HG02798 (cell line): ENCODE results near the gene MYOZ1.
"Not testable (repeated sequence)": the region's sequence is repeated elsewhere in the genome, so short reads cannot be mapped to it uniquely, and the experiment has no call there.

Experiments
- ATAC-seq: cut with Tn5 transposase; IDR thresholded peaks from one replicate; pipeline ENCODE4 v1.9.1; 2021; ENCODE audit warnings: mild to moderate bottlenecking; ENCODE audit not compliant: unreplicated experiment, poor library complexity

The MYOZ1 gene

DNA sequence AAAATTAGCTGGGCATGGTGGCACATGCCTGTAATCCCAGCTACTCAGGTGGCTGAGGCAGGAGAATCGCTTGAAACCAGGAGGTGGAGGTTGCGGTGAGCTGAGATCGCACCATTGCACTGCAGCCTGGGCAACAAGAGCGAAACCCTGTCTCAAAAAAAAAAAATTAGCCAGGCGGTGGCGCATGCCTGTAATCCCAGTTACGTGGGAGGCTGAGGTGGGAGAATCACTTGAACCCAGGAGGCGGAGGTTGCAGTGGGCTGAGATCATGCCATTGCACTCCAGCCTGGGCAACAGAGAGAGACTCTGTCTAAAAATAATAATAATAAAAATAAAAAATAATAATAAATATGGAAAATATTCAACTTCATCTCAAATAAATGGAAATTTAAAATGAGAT is 24.1 kb downstream of the MYOZ1 start:
- ATAC-seq, result not testable (repeated sequence)

DNA sequence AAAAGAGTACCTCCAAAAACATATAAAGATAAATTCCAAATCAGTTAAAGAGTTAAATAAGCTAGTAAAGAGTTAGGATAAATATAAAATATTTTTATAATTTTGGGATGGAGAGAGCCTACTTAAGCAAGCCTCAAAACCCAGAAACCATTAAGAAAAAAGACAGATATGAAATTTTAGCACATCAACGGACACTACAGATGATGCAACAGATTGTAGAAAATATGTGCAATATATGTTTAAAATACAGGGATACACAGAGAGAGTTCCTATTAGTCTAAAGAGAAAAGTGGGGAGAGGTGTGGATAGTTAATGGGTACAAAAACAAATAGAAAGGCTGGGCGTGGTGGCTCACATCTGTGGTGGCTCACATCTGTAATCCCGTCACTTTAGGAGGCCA is 26.6 kb downstream of the MYOZ1 start:
- no peak for ATAC-seq

DNA sequence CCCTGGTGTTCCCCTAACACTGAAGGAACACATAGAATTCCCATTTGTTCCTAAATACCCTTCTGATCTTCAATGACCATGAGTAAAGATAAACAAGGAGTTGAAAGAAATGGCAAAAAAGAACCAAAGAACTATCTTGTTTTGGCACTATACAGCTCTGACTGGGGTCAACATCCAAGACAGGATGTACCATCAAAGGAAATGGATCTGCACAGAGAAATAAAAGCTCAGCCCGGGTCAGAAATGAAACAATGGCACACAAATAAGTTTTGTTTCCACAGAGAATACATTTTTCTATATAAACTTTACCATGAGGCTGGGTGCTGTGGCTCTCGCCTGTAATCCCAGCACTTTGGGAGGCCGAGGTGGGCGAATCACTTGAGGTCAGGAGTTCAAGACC is 32.2 kb downstream of the MYOZ1 start:
- ATAC-seq, result no peak

DNA sequence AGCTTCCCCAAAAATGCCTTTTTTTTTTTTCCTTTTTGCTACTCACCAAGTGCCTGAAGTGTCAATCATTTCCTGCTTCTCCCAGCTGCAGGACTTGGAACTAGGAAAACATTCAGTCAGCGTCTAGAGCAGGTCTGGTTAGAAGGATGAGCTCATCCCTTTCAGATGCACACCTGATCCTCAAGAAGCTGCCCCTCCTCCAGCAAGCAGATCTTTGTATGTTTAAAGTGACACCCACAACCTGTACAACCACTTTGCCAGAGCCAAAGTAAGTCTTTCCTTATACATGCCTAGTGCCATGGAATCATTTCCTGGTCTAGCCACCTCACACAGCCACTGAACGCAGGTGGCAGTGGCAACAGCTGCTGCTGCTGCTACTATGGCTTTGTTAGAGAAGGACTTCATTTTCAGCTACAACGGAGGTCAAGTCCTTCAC is 39.8 kb downstream of the MYOZ1 start:
- no peak for ATAC-seq

DNA sequence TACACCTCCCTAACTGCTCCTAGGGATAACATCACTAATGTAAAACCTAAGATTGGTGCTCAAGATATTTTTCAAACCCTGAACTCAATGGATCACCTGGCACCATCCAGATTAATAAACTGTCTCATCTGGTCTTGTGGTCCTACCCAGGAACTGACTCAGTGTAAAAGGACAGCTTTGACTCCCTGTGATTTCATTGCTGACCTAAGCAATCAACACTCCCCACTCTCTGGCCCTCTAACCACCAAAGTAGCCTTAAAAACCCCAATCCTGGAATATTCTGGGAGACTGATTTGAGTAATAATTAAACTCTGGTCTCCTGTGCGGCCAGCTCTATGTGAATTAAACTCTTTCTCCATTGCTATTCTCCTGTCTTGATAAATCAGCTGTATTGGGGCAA is 43.9 kb downstream of the MYOZ1 start:
- no peak for ATAC-seq

DNA sequence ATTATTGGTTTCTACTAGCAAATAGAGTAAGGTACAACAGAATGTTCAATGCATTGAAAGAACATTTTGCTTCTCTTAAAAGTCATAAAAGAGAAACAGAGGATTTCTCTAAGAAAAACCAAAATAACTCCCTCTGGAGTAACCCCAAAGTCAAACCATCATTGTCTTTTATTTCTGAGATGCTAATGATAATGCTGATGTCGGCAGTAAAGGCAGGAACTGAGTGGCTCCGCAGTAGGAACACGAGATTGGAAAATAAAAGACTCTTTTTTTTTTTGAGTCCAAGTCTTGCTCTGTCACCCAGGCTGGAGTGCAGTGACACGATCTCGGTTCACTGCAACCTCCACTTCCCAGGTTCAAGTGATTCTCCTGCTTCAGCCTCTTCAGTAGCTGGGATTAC is 47.5 kb downstream of the MYOZ1 start:
- no peak for ATAC-seq

DNA sequence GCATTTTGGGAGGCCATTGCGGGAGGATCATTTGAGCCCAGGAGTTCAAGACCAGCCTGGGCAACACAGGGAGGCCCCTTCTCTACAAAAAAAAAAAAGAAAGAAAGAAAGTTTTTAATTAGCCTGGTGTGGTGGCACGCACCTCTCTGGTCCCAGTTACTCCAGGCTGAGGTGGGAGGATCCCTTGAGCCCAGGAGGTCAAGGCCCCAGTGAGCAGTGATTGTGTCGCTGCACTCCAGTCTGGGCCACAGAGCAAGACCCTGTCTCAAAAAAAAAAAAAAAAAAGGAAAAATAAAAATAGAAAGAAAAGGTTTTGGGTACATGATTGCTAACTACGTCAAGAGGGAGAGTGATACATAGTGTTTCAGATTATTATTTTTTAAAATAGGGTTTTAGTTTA is 48.2 kb downstream of the MYOZ1 start:
- no peak for ATAC-seq

DNA sequence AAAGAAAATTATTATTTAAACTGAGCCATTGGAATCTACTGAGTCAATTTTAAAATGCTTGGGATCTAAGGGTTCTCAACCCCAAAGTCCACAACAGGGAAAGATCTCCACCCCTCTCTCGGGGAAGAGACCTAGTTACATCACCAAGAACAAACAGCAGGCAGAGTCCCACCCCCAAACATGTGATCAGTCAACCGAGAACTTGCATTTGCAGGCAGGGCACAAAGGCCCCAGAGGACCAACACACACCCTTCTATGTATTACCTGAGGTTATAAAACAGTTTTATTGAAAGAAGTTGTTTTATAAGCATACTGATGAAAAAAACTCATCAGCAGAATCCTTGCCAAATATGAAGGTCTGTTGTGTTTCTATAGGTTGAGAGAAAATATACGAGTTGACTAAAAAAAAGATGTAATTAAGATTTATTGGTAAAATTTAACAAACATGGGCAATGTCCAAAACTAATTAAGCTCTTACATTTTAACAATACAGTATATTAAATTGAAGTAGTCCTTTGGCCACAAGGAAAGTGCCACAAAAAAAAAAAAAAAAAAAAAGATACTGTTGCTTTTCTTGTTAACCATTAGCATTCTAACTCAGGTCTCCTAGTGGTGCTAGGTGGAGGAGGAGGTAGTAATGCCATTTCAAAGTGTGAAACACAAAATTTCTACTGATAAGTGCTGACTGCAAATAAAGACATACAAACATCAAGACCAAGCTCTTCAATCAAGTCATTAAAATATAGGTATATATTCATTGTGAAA is 49.2 kb downstream of the MYOZ1 start:
- no peak for ATAC-seq

DNA sequence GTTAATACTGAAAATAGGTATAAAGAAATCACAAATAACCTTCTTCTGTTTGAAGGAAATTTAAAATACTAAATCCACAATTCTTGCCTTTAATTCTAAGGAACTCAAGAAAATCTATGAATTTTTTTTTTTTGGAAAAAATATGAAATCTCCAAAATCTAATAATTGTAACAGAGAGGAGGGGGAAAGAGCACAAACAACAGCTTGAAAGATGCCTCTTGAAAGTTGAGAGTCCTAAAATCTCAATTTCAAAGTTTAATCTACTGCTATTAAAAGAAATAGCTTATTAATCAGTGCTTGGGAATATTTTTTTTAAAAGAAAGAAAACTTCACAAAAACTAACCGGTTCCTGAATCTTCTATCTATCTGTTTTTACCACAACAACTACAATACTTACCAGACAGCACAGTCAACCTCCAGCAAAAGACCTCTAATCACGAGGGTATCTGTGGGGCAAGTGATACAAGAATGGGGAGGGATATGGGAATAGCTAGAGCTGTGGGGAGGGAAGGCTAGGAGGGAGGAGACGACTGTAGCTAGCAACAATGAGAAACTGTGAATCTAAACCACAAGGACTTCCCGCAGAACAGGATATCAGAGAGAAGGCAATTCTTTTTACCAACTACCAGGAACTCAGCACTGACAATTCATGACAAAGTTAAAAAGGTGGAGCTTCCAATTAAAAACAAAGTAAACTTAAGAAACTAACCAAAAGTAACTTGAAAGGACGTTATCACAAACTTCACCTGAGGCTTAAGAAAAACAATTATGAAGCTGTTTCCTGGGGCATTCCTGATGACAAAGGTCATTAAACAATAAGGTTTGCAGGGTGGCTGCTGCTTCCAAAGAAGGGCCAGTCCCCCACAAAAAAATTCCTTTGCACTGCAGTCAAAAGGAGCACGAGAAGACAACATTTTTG is 50.1 kb downstream of the MYOZ1 start, which contains the start of gene USP54:
Gene USP54, minus strand, starts transcription at position 462 of the 919 bp plus-strand sequence. CDS start 15,684 bp downstream, outside the sequence.
- ATAC-seq, result no peak

DNA sequence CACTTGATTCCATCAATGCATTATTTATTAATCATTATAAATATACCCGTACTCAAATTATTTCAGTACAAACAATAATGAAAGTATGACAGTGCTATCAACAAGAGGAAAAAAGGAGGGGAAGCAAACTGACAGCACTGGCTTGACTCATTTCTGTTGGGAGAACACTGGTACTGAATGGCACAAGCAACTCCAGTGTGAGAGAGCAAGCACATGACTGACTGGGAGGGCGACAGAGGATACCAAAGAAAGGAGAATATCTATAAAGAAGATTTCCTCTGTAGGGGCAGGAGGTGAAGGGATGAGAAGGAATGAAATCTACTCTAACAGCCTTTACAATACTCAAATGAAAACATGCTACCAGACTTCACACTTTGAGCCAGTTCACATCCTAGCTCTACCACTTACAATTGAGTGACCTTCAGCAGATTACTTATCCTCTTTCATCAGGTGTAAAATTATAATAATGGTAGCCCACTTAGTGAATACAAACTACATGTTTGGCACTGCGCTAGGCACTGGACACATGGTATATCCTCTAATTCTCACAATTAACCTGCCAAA is 51.6 kb downstream of the MYOZ1 start:
- no peak for ATAC-seq

DNA sequence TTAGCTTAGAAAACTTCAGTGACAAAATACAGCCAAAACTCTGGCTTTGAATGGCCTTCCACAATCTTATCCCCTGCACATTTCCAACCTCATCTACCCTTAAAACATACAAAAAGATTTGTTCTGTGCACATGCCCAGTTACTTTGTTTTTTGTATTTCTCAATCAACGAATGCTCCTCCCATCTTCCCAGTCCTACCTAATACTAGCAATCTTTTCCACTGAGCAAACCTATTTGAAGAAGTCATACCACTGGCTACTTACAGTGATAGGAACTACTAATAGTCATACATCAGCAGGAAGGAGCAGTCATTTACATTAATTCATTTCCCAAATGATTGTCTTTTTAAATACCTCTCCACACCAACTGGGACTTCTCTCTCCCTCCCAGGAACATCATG is 52.6 kb downstream of the MYOZ1 start:
- ATAC-seq, result no peak

DNA sequence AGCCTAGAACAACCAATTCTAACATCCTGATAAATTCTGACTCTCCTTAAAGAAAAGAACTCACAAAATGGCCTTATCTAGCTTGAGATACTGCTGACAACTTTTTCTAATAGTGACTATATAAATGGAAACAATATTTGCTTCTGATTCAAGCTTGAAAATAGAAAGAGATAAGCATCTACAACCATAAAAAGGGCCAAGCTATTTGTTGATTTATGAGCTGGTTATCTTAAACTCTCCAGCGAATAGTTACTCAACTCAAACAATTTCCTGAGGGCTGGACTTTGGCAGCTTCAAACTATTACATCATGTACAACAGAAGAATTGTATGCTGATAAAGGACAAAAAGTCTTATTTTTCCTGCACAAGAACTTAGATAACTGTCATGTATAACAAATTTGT is 54.7 kb downstream of the MYOZ1 start:
- ATAC-seq, result no peak

DNA sequence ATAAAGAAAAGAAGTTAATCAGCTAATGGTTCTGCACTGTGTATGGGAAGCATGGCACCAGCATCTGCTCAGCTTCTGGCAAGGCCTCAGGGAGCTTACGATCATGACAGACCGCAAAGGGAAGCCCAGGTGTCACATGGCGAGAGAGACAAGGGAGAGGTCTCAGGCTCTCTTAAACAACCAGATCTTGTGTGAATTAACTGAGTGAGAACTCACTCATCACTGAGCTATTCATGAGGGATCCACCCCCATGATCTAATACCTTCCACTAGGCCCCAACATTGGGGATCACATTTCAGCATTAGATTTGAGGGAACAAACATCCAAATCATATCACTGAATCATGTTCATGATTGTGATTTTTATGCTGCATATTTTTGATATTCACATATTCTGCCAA is 55.9 kb downstream of the MYOZ1 start:
- no peak for ATAC-seq

DNA sequence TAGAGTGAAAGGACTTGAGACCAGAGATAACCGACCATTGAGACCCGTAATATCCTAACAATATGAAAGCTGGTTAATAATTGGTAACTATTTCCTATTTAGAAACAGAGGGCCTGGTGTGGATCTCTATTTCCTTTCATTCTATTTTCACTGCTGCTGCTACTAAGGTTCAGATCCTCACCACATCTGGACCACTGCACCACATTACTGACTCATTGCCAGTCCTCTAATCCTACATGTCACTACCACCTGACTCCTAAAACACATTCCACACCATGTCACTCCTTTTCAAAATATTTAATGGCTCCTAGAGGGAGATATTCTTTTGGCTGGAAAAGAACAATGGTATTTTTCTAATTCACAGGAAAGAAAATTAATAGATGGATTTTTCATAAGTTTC is 56.5 kb downstream of the MYOZ1 start:
- no peak for ATAC-seq

DNA sequence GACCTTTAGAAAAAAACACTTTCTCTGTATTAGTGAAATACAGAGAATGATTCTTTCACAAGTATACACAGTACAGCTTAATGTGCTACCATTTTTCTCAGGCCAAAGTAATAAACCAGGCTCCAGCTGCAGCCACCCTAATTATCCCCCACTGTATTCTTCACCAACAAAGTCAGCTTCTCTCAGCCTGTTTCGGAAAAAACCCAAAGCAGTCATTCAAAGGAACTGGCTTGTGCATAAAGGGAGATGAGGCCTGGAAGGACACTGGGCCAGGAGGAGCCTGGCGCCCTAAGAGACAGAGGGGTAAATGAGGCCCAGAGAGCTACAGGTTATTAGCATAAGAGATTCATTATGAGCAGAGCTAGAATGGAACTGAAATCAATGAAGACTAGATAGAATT is 59.4 kb downstream of the MYOZ1 start:
- no peak for ATAC-seq
